HG02938 (cell line): ENCODE results near the gene MYO1D.
A peak's percentile ranks its signal among the peaks of the same experiment; 100 is the strongest.

ENCODE experiments used
- ATAC-seq: cut with Tn5 transposase; IDR thresholded peaks from one replicate; pipeline ENCODE4 v1.9.1; 2021; ENCODE audit warnings: mild to moderate bottlenecking, moderate library complexity; ENCODE audit not compliant: unreplicated experiment

Gene MYO1D

DNA sequence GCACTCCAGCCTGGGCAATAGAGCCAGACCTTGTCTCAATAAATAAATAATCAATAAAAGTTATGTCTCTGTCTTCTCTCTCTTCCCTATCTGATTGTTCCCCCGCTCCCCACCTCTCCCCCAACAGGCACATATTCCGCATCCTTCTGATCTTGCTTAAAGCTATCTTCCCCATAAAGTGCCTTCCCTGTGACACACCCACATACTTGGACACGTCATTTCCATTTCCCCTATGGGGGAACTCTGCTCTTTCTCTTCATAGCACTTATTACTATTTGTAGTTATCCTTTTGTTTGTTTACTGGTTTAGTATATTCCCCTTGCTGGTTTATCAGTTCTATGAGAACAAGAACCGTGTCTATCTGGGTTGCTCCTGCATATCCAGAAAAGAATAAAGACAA lies 14.9 kb downstream of the MYO1D start:
- no peak for ATAC-seq

DNA sequence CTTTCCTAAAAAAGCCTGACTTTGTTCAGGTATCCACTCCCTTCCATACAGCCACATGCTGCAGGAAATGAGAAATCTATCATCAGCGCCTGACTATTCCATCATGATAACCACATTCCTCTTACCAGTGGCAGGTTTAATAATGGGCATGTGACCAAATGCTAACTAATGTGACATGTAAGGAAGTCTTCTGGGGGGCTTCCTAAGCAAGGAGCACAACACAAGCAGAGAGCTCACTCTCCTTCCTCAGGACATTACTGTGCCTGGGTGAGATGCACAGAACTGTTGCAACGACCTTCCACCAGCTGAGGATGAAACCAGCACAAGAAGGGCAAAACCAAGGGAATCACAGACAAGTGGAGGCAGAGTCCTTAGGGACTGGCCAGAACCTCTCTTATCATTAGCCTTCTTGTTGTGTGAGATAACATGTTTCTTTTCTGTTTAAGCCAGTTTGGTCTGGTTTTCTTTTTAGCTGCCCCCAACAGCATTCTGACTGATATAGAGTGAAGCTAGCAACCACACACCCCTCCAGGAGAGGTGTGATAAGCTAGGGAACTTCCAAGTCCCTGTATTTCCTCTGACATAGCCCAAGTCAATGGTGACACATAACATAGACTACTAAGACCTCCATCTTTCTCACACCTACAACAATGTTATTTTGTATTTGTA lies 16.9 kb downstream of the MYO1D start:
- no peak for ATAC-seq

DNA sequence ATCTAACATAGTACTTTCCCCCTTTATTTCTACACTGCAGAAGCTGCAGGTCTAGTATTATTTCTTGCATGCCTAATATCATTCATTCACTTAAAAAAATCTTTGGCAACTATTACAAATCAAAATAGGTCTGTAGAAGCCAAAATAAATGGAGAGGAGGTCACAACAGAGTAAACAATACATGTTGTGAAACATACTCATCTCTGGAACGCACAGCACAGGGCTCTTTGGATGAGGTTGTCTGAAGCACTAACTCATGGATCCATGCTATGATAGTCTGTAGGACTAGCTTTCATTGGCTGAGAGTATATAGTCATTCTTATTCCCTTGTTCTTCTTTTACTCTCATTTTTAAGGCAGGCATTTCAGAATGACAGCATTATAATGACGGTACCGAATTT lies 21.3 kb downstream of the MYO1D start:
- no peak for ATAC-seq

DNA sequence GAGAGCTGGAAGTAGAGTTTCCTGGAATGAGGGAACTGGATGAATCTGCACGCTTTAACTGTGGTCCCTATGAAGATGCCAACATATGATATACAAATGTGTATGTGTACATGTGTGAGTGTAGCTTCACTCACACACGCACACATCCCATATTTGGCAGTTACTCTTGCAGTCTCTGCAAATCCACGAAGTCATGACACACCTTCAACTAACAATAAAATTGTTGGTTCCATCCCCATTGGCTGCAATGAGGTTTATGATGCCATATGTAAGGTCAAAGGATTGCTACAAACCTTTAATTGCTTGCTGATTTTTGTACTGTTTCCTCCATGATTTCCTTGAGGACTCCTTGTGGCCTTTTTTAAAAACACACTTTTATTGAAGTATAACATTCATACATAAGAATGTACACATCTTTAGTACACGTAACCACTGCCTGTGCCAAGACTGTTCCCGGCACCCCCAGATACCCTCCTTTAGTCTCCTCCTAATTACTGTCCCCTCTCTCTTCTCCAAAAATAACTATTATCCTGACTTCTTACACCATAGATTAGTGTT lies 22.0 kb downstream of the MYO1D start:
- ATAC-seq: no peak

DNA sequence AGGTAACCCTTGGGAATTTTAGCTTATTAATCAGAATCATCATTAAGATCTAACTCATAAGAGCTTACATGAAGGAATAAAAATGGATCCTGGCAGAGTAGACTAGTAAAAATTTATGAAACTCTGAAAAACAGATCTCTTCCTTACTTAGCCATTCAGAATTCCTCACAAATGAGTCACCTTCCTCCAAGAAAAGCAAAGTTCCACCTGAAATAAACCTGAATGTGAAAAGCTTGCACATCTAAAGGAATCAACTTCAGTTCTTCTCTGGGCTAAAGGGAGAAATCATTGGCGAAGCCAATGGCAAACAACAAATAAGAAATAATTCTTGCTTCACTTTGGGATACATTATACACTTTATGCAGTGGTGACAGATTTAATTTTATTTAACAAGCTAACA lies 22.7 kb downstream of the MYO1D start:
- ATAC-seq: no peak

DNA sequence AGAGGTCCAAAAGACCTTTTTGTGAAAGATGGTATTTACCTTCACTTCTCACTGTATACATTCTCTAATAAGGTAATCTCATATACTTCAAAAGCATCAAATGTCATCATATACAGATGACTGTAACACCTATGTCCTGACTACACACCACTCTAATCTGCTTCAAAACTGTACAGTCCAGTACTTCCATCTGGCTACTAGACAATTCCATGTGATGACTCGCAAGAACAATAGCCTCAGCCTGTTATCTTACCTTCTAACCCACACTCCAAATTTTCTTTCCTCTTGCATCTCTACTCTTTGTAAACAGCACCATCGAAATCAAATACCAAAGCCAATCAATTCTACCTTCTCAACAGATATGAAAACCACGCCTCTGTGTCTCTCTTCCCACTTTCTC lies 24.1 kb downstream of the MYO1D start:
- ATAC-seq: no peak

DNA sequence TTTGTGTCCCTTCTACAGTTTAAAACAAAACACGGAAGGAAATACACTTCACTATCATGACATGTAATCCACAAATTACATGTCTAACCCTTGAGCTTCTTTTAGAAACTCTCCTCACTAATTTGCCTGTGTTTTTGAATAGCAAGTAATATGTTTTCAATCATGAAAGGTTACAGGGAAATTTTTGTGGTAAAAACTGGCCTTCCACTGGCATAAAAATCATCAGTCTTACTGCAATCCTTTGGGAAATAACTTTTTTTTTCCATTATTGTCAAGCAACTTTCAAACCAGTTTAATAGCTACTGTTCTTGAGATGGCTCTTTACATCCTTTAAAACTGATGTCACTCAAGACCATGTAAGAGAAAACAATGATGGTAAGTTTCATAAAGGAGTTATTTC lies 27.0 kb downstream of the MYO1D start:
- ATAC-seq: no peak

DNA sequence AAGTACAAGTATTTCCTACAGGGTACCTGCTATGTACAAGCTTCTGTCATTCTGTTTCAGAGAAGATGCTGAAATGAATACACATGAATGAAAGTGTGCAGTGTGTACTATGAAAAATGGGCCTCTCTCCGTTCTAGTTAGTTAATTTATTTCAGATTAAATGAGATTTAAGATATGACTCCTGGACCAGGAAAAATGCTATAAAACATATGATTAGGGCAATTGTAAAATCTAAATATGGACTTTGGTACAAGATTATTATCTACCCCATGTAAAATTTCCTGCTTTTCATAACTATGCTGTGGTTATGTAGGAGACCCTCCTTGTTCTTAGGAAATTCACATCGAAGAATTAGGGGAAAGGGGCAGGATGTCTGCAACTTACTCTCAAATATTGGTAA lies 28.9 kb downstream of the MYO1D start:
- ATAC-seq: no peak

DNA sequence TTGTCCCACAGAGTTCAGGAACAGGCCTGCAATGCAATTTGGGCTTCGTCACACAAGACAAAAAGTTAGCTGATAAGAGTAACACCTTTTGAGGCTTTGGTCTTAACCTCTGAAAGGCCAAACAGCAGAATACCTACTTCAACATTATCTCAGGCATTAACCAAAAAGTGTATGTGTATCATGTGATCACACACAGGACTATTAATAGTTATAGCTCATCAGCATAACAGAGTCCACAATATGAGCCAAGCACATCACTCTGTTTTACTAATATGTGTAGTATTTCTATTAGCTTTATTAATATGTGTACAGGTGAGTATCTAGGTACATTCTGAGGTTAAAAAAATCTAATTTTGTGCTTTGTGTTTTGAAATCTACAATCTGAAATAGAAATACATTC lies 30.8 kb downstream of the MYO1D start:
- ATAC-seq: no peak

DNA sequence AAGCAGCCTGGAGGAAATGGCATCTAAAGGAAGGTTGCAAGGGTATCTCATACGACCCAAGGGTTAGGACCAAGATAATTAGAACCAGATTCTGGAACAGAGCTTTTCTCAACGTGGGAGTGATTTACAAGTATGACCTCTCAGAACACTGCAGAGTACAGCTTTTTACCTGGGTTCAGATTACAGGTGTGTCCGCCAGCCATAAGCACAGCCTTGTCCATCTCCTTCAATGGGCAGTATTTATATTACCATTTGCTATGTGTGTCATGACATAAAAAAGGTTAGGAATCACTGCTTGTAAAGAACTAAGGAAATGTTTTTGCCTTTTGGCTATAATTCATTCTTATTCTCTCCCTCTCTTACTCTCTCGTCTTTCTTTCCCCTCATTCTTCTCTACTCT lies 36.7 kb downstream of the MYO1D start:
- no peak for ATAC-seq

DNA sequence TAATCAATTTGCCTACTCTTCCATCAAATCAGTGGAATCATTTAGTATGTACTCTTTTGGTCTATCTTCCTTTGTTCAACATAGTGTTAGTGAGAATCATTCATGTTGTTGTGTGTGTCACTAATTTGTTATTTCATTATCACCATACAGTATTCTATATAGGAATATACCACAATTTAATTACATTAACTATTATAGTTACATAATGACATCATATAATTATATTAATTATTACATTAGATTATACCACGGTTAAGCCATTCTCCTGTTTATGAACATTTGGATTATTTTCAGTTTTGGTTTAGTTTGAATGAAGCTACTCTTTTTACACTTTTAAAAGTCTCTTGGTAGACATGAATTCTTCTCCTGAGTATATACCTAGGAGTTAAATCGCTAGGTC lies 40.4 kb downstream of the MYO1D start:
- ATAC-seq: no peak

DNA sequence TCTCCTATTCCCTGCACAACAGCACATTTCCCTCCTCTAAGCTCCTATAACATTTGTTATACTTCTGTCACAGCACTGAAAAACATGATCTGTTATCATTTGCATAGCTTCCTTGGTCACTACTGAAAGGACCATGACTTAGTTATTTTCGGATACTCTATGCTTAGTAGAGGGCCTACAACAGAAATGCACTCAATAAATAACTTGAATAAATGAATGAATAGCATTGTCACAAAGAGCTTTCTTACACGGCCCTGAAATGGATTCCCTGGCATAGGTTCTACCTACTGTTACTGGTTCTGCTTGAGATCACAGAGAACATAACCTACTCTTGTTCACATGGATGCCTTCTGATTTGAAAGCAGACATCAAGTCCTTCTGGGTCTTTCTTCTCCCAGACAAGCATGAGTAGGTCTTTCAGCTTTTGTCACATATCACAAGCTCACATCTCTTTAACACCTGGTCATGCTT lies 41.6 kb downstream of the MYO1D start:
- peak; percentile 65 for ATAC-seq

DNA sequence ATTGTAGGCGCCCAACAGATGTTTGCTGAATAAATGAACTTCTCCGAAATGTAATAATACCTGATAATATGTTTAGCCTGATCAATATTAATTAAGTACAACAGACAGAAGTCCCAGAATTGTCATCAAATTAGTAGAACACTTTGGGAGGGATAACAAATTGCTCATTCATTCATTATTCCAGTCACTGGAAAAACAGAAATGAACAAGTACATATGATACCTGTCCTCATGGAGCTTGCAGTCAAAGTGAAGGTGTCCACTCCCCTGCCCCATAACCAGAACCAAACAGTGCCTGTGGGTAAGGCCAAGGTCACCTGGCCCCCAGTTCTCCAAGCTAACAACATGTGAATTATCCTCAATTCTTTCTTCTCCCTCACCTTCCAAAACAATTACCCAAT lies 42.8 kb downstream of the MYO1D start:
- ATAC-seq: no peak

DNA sequence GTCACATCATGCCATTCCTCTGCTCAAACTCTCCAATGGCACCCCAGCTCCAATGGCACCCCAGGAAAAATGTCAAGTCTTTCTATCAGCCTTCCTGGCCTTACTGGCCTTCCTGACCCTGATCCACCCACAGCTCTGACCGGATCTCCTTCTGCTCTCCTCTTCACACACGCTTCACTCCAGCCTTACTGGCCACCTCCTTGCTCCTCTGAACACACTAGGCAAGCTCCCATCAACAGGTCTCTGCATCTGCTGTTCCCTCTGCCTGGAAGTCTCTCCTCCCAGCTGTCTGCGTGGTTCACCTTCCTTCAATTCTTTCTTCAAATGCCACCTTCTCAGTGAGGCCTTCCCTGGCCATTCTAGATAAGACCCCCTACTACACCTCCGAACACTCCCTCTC lies 43.4 kb downstream of the MYO1D start:
- ATAC-seq: no peak

DNA sequence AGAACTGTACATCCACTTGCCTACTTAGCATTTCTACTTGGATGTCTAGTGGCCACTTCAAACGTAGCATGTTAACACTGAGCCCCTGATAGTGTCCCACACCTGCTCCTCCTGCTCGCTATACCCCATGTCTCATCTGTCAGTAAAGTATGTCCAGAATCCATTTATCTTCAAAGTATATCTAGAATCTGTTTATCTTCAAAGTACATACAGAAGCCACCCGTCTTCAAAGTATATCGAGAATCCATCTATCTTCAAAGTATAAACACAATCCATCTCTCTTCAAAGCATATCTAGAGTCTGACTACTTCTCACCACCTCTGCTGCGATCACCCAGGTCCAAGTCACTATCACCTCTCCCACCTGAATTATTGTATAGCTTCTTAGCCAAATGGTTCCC lies 43.8 kb downstream of the MYO1D start:
- ATAC-seq: no peak

DNA sequence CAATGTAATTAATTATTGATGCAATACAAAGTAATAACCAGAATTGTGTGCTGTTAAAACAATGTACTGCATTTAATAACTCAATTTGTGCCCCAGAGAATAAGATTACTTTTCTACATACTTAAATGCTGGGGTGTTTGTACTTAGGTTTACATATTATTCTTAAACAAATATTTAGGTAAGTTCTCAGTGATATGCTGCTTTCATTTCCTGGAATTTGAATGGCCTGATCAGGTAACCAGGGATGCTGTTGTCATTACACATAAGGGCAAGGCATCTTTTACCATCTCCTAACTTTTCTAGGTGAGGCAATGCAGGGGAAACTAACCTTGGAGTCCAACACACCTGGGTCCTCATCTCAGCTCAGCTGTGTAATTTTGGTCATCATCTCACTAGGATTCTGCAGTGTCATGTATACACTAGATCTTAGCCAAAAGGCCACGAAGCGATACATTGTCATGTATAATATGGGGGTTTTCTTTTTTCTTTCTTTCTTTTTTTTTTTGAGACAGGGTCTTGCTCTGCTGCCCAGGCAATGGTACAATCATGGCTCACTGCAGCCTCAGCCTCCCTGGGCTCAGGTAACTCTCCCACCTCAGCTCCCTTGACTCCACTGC lies 45.2 kb downstream of the MYO1D start:
- ATAC-seq: no peak

DNA sequence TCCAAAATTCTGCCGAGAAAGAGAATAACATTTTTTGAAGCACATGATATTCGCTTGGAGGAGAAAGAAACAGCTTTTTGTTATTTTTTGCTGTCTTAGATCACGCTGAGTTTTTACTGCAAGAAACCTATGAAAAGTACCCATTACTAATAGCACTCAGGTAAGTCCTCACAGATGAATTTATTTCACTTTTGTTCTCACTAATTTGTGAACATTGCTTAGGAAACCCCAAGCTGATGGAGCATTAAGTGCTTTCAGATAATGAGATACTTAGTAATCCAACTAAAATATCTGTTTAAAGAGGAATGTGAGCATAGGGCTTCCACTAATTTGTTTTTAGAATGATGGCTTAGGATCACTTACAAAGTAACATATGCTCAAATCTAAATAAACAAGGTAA lies 45.7 kb downstream of the MYO1D start:
- no peak for ATAC-seq

DNA sequence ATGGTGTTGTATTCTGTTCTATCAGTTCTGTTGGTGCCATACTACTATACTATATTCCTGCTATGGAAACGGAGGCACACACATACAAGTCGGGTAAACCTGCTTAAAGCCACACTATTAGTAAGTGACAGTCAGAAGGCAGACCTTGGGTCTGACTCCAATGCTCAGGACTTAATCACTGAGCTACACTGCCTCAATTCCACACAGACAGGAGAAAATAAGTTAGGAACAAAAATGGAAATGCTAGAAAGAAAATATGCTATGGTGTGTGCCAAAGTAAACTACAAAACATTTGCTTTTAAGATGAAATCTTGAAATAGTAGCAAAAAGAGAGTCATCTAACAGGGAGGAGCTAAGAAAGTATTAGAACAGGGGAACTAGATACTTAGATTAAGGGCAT lies 48.1 kb downstream of the MYO1D start:
- ATAC-seq: peak; percentile 6

DNA sequence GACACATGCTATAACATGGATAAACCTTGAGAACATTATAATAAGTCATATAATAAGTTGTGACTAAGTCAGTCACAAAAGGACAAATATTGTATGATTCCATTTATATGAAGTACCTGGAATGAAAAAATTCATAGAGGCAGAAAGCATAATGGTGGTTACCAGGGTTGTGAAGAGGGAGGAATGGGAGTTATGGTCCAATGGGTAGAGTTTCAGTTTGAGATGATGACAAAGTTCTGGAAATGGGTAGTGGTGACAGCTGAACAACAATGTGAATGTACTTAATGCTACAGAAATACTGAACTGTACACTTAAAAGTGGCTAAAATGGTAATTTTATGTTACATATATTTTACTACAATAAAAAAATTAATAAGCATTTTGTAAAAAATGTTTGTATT lies 49.7 kb downstream of the MYO1D start:
- no peak for ATAC-seq

DNA sequence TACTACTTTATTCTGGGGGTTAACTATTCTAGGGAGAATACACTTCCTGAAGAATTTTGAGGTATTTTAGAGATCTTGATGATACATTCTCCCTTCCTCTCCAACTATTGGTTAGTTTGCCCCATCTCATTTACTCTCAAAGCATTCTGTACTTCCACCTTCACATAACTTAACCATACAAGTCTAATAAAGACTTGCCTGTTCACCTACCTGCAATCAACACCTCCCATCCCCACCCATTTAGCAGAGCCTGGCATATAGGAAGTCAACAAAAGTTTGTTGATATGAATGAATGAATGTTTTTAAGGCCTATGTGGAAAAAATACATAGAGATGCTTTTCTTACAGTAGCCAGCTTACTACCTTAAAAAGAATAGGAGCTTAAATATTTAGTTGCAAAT lies 50.8 kb downstream of the MYO1D start:
- ATAC-seq: no peak

DNA sequence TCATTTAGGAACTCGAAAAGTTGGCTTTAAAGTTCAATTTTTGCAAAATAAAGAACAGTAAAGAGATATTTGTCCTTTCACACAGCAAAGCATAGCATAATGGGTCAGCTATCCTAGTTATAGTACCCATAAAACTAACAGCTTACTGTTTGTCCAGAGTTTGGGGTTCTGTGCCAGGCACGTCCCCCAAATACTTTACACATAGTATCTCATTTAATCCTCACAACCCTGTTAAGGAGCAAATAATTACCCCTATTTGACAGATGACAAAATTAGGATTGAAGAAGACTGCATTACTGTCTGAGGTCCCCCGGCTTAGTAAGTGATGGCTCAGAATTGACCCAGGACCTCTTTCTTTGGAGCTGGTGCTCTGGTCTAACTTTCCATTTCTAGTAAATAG lies 52.6 kb downstream of the MYO1D start:
- no peak for ATAC-seq

DNA sequence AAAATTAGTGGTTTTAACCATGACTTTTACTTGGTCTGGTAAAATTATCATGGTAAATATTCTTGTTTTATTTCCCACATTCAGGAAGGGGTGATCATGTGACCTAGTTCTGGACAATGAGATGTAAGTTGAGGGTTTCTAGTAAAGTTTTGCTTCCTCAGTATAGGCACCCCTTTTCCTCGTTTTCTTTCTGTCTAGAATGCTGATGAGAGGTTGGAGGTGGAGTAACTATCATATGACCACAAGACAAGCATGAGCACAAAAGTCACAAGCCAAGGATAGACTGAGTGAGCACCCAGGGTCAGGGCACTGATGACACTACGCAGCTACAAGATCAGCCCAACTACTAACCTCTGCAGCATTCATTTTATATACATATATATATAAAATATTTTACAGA lies 53.9 kb downstream of the MYO1D start:
- ATAC-seq: no peak
